Gastroesophageal sphincter (tissue), 4 donors: ENCODE results near the gene CDK3. TPM values are rescaled to one million over a fixed set of nuclear protein-coding genes. Genes with fewer than 3 reads are reported as not detected.

Experiments used
- ATAC-seq: fragments of 150-250 bp; one replicate; pipeline ENCODE4 v1.9.1; 2016; ENCODE audit warnings: mild to moderate bottlenecking, moderate library complexity
- H3K27ac ChIP-seq, 4 donors: fragments of 200-600 bp; sonication (generic) in 3 of 4; 1 replicate in 3 of 4; 2 replicates in 1 of 4; pipeline ENCODE4 v1.5.1; 2016 to 2019
- H3K27me3 ChIP-seq: fragments of 200-600 bp; sonication (generic); one replicate; pipeline ENCODE4 v1.5.1; 2019
- H3K36me3 ChIP-seq, 2 donors: fragments of 200-600 bp; sonication (generic); one replicate each; pipeline ENCODE4 v1.5.1; 2019; ENCODE audit warnings: control low read depth in 1 of 2
- H3K4me1 ChIP-seq, 3 donors: fragments of 200-600 bp; sonication (generic); 1 replicate in 2 of 3; 2 replicates in 1 of 3; pipeline ENCODE4 v1.5.1; 2016 to 2019; ENCODE audit warnings: control low read depth in 2 of 3
- H3K4me3 ChIP-seq, 2 donors: fragments of 200-600 bp; sonication (generic); one replicate each; pipeline ENCODE4 v1.5.1; 2019; ENCODE audit warnings: mild to moderate bottlenecking in 1 of 2, moderate library complexity in 1 of 2
- H3K9me3 ChIP-seq, 3 donors: fragments of 200-600 bp; sonication (generic); one replicate each; pipeline ENCODE4 v1.5.1; 2017 to 2019; ENCODE audit warnings: control low read depth in 2 of 3
- EP300 ChIP-seq: sonication (generic); formaldehyde crosslinking; IDR thresholded peaks from one replicate; pipeline ENCODE4 v1.6.1; 2017; ENCODE audit warnings: antibody characterized with exemption, mild to moderate bottlenecking
- POLR2A ChIP-seq, 2 donors: fragments of 450-650 bp; IDR thresholded peaks; one replicate each; pipeline ENCODE4 v1.6.1; 2017; ENCODE audit warnings: antibody characterized with exemption in 2 of 2, mild to moderate bottlenecking in 2 of 2, moderate library complexity in 1 of 2
- POLR2AphosphoS5 ChIP-seq: sonication (generic); formaldehyde crosslinking; IDR thresholded peaks from one replicate; pipeline ENCODE4 v1.6.1; 2017; ENCODE audit warnings: antibody characterized with exemption
- WGBS, 2 donors: methylation state at CpG; one replicate each; pipeline ENCODE4 v1.1.5; 2018; ENCODE audit warnings: low coverage in 1 of 2; 5-methylcytosine and 5-hydroxymethylcytosine counted together
- total RNA-seq, 4 donors: library from RNA; depleted of rRNA; stranded (reverse); fragments of >200 nt; gene quantifications; one replicate each; pipeline ENCODE4 v1.1.0, GENCODE V29; 2016
- TF ChIP-seq, protein P1 (sequence below), 4 experiments: fragments of 200-600 bp in 2 of 4; fragments of 450-650 bp in 2 of 4; sonication (generic) in 1 of 4; IDR thresholded peaks; one replicate each; pipeline ENCODE4 v1.5.1; 2017 to 2019; ENCODE audit warnings: antibody characterized with exemption in 4 of 4, mild to moderate bottlenecking in 2 of 4, moderate library complexity in 2 of 4

CDK3 gene
- total RNA-seq, 4 donors from 2014 or later: 1.2 to 5.6 (median 2.3) TPM; not detected in 1

DNA sequence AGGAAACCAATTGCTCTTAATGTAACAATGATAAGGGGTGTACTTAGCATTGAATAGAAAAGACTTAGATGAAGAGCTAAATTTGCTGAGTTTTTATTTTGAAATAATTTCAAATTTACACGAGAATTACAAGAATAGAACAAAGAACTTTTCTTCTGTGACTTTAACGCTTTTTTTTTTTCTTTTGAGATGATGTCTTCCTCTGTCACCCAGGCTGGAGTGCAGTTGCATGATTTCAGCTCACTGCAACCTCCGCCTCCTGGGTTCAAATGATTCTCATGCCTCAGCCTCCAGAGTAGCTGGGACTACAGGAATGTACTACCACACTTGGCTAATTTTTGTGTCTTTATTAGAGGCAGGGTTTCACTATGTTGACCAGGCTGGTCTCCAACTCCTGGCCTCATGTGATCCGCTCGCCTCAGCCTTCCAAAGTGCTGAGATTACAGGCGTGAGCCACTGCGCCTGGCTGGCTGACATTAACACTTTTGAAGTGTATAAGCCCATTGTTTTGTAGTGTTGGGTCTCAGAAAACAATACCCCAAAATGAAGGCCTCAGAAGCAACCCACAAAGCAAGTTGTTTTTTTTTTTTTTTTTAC is 19.5 kb upstream of the CDK3 start:
- peaks cover 0 to 42% (median 14%) of the 10 kb centered on the region in 3 donors for H3K4me1 ChIP-seq
- no peaks in the 10 kb centered on the region for H3K9me3 ChIP-seq
- H3K27me3 ChIP-seq: no peaks in the 10 kb centered on the region
- H3K27ac ChIP-seq: no peak overlapping the region
- WGBS, 2 donors: 68 to 85% methylated on average over 2 to 7 of the region's 7 CpGs
- TF ChIP-seq POLR2AphosphoS5 (no peak), EP300 (no peak), POLR2A (IDR thresholded peaks at IDR 0.05) (no peak)
- TF ChIP-seq, protein P1, sequence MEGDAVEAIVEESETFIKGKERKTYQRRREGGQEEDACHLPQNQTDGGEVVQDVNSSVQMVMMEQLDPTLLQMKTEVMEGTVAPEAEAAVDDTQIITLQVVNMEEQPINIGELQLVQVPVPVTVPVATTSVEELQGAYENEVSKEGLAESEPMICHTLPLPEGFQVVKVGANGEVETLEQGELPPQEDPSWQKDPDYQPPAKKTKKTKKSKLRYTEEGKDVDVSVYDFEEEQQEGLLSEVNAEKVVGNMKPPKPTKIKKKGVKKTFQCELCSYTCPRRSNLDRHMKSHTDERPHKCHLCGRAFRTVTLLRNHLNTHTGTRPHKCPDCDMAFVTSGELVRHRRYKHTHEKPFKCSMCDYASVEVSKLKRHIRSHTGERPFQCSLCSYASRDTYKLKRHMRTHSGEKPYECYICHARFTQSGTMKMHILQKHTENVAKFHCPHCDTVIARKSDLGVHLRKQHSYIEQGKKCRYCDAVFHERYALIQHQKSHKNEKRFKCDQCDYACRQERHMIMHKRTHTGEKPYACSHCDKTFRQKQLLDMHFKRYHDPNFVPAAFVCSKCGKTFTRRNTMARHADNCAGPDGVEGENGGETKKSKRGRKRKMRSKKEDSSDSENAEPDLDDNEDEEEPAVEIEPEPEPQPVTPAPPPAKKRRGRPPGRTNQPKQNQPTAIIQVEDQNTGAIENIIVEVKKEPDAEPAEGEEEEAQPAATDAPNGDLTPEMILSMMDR (IDR thresholded peaks at IDR 0.05): no peak
- no peak for ATAC-seq
- no peaks in the 10 kb centered on the region for H3K36me3 ChIP-seq
- H3K4me3 ChIP-seq: no peak overlapping the region

- no peaks in the 10 kb centered on the region for H3K9me3 ChIP-seq
- peaks cover 0 to 19% (median 3%) of the 10 kb centered on the region in 3 donors for H3K4me1 ChIP-seq
- WGBS, 2 donors: 45 to 79% methylated on average over 2 to 4 of the region's 6 CpGs
- ATAC-seq: no peak
- H3K27ac ChIP-seq: no peak overlapping the region
- TF ChIP-seq POLR2A (IDR thresholded peaks at IDR 0.05) (no peak), EP300 (no peak), POLR2AphosphoS5 (no peak)
- TF ChIP-seq, protein P1 (IDR thresholded peaks at IDR 0.05): no peak
- H3K4me3 ChIP-seq: no peak overlapping the region
- no peaks in the 10 kb centered on the region for H3K27me3 ChIP-seq
- H3K36me3 ChIP-seq: no peaks in the 10 kb centered on the region
Observed at GRCh38 chr17:75983501-75984181, 17.0 kb upstream of the CDK3 start.

GRCh38 chr17:75985986-75986385 is 14.7 kb upstream of the CDK3 start:
- no peak overlapping the region for H3K4me3 ChIP-seq
- WGBS, 2 donors: 88 to 100% methylated on average over 2 to 3 of the region's 4 CpGs
- H3K4me1 ChIP-seq: peaks cover 0 to 7% (median 0%) of the 10 kb centered on the region in 3 donors
- H3K27ac ChIP-seq: no peak overlapping the region
- no peak for ATAC-seq
- H3K9me3 ChIP-seq: no peaks in the 10 kb centered on the region
- peaks cover 0 to 11% of the 10 kb centered on the region in 2 donors for H3K36me3 ChIP-seq
- TF ChIP-seq EP300 (no peak), POLR2AphosphoS5 (no peak), POLR2A (IDR thresholded peaks at IDR 0.05) (no peak)
- TF ChIP-seq, protein P1 (IDR thresholded peaks at IDR 0.05): no peak
- H3K27me3 ChIP-seq: no peaks in the 10 kb centered on the region

DNA sequence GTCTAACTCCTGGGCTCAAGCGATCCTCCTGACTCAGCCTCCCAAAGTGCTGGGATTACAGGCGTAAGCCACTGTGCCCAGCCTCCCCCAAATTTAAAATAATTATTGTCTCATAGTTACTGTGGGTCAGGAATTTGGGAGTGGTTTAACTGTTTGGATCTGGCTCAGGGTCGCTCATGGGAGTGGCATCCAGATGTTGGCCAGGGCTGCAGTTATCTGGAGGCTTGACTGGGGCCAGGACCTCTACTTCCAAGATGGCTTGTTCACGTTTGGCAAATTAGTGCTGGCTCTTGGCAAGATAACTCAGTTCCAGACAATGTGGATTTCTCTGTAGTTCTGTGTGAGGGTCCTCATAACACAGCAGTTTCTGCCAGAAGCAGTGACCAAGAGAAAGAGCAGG is 13.6 kb upstream of the CDK3 start:
- TF ChIP-seq POLR2A (IDR thresholded peaks at IDR 0.05) (no peak), EP300 (no peak), POLR2AphosphoS5 (no peak)
- TF ChIP-seq, protein P1 (IDR thresholded peaks at IDR 0.05): no peak
- no peaks in the 10 kb centered on the region for H3K9me3 ChIP-seq
- 50 to 78% methylated on average over 3 of the region's 4 CpGs for WGBS, 2 donors

GRCh38 chr17:75991396-75991795 is 9.3 kb upstream of the CDK3 start:
- Histone ChIP-seq H3K4me3 (no peak overlapping the region), H3K9me3 (no peaks in the 10 kb centered on the region), H3K36me3 (peaks cover 0 to 55% of the 10 kb centered on the region in 2 donors), H3K4me1 (no peaks in the 10 kb centered on the region), H3K27ac (no peak overlapping the region), H3K27me3 (no peaks in the 10 kb centered on the region)
- TF ChIP-seq EP300: no peak
- TF ChIP-seq POLR2A (IDR thresholded peaks at IDR 0.05): no peak
- TF ChIP-seq, protein P1 (IDR thresholded peaks at IDR 0.05): no peak
- no peak for TF ChIP-seq POLR2AphosphoS5
- WGBS, 2 donors: 80 to 89% methylated on average over 2 to 3 of the region's 9 CpGs
- ATAC-seq: no peak

More for the DNA sequence above, 13.6 kb upstream of the CDK3 start:
- Histone ChIP-seq H3K4me1 (peaks cover 0 to 7% (median 0%) of the 10 kb centered on the region in 3 donors), H3K27me3 (no peaks in the 10 kb centered on the region), H3K36me3 (peaks cover 0 to 18% of the 10 kb centered on the region in 2 donors), H3K4me3 (no peak overlapping the region), H3K27ac (no peak overlapping the region)
- ATAC-seq: no peak
